IPS-18a (cell line): ENCODE data around the gene RPS26.

Source experiments
- H3K27ac ChIP-seq: one replicate; pipeline ENCODE4 v1.5.1; 2013; ENCODE audit warnings: low read length
- H3K27me3 ChIP-seq: one replicate; pipeline ENCODE4 v1.6.1; 2013; ENCODE audit warnings: mild to moderate bottlenecking, low read length; ENCODE audit not compliant: control insufficient read depth, insufficient read depth
- H3K36me3 ChIP-seq: one replicate; pipeline ENCODE4 v1.6.1; 2013; ENCODE audit warnings: low read depth, low read length; ENCODE audit not compliant: control insufficient read depth
- H3K4me1 ChIP-seq: one replicate; pipeline ENCODE4 v1.6.1; 2013; ENCODE audit warnings: low read depth, low read length; ENCODE audit not compliant: control insufficient read depth
- H3K4me3 ChIP-seq: one replicate; pipeline ENCODE4 v1.5.1; 2013; ENCODE audit warnings: low read length
- H3K9ac ChIP-seq: one replicate; pipeline ENCODE4 v1.6.1; 2013; ENCODE audit warnings: mild to moderate bottlenecking, low read length, moderate library complexity
- H3K9me3 ChIP-seq: one replicate; pipeline ENCODE4 v1.6.1; 2013; ENCODE audit warnings: low read depth, low read length; ENCODE audit not compliant: control insufficient read depth

The RPS26 gene

GRCh38 chr12:56004211-56004610 lies 37.5 kb upstream of the RPS26 start:
- H3K9ac ChIP-seq: no peak overlapping the region
- H3K27ac ChIP-seq: no peak overlapping the region
- no peaks in the 10 kb centered on the region for H3K27me3 ChIP-seq
- no peak overlapping the region for H3K4me3 ChIP-seq
- peaks cover 13% of the 10 kb centered on the region for H3K36me3 ChIP-seq
- H3K4me1 ChIP-seq: peaks cover 4% of the 10 kb centered on the region
- H3K9me3 ChIP-seq: no peaks in the 10 kb centered on the region

GRCh38 chr12:56007564-56008559 lies 33.9 kb upstream of the RPS26 start:
- Histone ChIP-seq H3K9me3 (no peaks in the 10 kb centered on the region), H3K27ac (peak overlapping the region; percentile 89), H3K36me3 (peaks cover 13% of the 10 kb centered on the region), H3K4me1 (peaks cover 4% of the 10 kb centered on the region), H3K27me3 (no peaks in the 10 kb centered on the region), H3K4me3 (peak overlapping the region; percentile 79), H3K9ac (peak overlapping the region; percentile 95)

- no peak overlapping the region for H3K9ac ChIP-seq
- H3K9me3 ChIP-seq: no peaks in the 10 kb centered on the region
- no peaks in the 10 kb centered on the region for H3K27me3 ChIP-seq
- no peaks in the 10 kb centered on the region for H3K36me3 ChIP-seq
- H3K27ac ChIP-seq: no peak overlapping the region
- peaks cover 4% of the 10 kb centered on the region for H3K4me1 ChIP-seq
- no peak overlapping the region for H3K4me3 ChIP-seq
These were observed 31.6 kb upstream of the RPS26 start for GRCh38 chr12:56010111-56010570.

- Histone ChIP-seq H3K36me3 (no peaks in the 10 kb centered on the region), H3K9me3 (no peaks in the 10 kb centered on the region), H3K4me3 (no peak overlapping the region), H3K9ac (no peak overlapping the region), H3K27ac (no peak overlapping the region), H3K4me1 (peaks cover 4% of the 10 kb centered on the region), H3K27me3 (no peaks in the 10 kb centered on the region)
These were observed 30.1 kb upstream of the RPS26 start for GRCh38 chr12:56011509-56012090.

GRCh38 chr12:56013482-56013881 lies 28.2 kb upstream of the RPS26 start:
- Histone ChIP-seq H3K9me3 (no peaks in the 10 kb centered on the region), H3K4me3 (no peak overlapping the region), H3K27me3 (no peaks in the 10 kb centered on the region), H3K4me1 (no peaks in the 10 kb centered on the region), H3K27ac (no peak overlapping the region), H3K9ac (no peak overlapping the region), H3K36me3 (no peaks in the 10 kb centered on the region)

- Histone ChIP-seq H3K4me3 (no peak overlapping the region), H3K9me3 (no peaks in the 10 kb centered on the region), H3K36me3 (no peaks in the 10 kb centered on the region), H3K4me1 (no peaks in the 10 kb centered on the region), H3K27me3 (no peaks in the 10 kb centered on the region), H3K9ac (no peak overlapping the region), H3K27ac (no peak overlapping the region)
These were observed 27.5 kb upstream of the RPS26 start for GRCh38 chr12:56014205-56014604.

- H3K27ac ChIP-seq: no peak overlapping the region
- no peaks in the 10 kb centered on the region for H3K36me3 ChIP-seq
- H3K4me3 ChIP-seq: no peak overlapping the region
- peaks cover 20% of the 10 kb centered on the region for H3K4me1 ChIP-seq
- no peak overlapping the region for H3K9ac ChIP-seq
- H3K27me3 ChIP-seq: no peaks in the 10 kb centered on the region
- H3K9me3 ChIP-seq: no peaks in the 10 kb centered on the region
These were observed 24.5 kb upstream of the RPS26 start for GRCh38 chr12:56017181-56017580.

- no peak overlapping the region for H3K4me3 ChIP-seq
- H3K27ac ChIP-seq: no peak overlapping the region
- H3K4me1 ChIP-seq: peaks cover 23% of the 10 kb centered on the region
- no peaks in the 10 kb centered on the region for H3K9me3 ChIP-seq
- H3K36me3 ChIP-seq: no peaks in the 10 kb centered on the region
- H3K9ac ChIP-seq: no peak overlapping the region
- no peaks in the 10 kb centered on the region for H3K27me3 ChIP-seq
These were observed 23.4 kb upstream of the RPS26 start for GRCh38 chr12:56018356-56018755.

GRCh38 chr12:56020423-56021184 lies 21.1 kb upstream of the RPS26 start, which contains the start of gene IKZF4:
IKZF4 (plus strand) TSS chr12:56021043; CDS start chr12:56021494, 451 bp downstream.
- Histone ChIP-seq H3K4me1 (peaks cover 23% of the 10 kb centered on the region), H3K27me3 (no peaks in the 10 kb centered on the region), H3K36me3 (peaks cover 13% of the 10 kb centered on the region), H3K27ac (peak within 1 kb of the TSS; percentile 88), H3K4me3 (peak within 1 kb of the TSS; percentile 65), H3K9ac (peak within 1 kb of the TSS; percentile 71), H3K9me3 (no peaks in the 10 kb centered on the region)

- Histone ChIP-seq H3K9me3 (no peaks in the 10 kb centered on the region), H3K4me1 (peaks cover 23% of the 10 kb centered on the region), H3K27ac (no peak overlapping the region), H3K36me3 (peaks cover 17% of the 10 kb centered on the region), H3K27me3 (no peaks in the 10 kb centered on the region), H3K4me3 (peak overlapping the region; percentile 65), H3K9ac (peak overlapping the region; percentile 71)
These were observed 19.7 kb upstream of the RPS26 start for GRCh38 chr12:56021889-56022497.
